GM12874 (cell line): ENCODE measurements around the gene EZH1.

Experiments used
- TF ChIP-seq, protein P1 (sequence below): IDR thresholded peaks from 2 replicates; pipeline ENCODE4 v1.5.1; 2011; ENCODE audit warnings: low read depth, mild to moderate bottlenecking, control low read depth, low read length, moderate library complexity; ENCODE audit not compliant: insufficient read depth

Gene EZH1

DNA sequence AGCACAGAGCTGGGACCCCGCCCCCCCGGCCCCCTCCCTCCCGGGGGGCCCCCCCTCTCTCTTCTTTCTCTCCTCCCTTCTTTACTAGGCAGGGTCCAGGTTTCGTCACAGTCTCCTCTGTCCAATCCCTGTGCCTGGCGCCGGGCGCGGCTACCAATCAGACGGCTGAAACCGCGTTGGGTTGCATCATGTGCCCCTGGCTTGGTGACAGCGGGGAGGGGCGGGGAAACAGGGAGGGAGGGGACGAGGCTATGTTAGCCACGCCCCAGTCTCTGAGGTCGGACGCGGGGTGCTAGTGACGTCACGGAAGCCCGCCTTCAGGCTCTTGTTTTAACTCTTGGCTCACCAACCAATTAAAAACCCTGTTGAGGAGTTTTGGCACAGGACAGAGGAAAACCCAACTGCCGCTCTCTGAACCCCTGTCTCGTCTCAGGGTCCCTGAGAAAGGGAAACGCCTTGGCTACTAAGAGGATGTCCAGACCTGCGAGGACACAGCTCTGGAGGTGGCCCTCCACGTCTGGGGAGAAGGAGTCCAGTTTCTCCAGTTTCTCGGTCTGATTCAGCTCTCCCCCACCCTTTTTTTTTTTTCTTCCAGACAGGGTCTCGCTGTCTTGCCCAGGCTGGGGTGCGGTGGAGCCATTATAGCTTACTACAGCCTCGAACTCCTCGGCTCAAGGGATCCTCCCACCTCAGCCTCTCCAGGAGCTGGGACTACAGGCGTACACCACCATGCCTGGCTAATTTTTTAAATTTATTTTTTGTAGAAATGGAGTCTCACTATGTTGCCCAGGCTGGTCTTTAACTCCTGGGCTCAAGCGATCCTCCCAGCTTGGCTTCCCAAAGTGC lies 67.6 kb downstream of the EZH1 start:
- TF ChIP-seq, protein P1, sequence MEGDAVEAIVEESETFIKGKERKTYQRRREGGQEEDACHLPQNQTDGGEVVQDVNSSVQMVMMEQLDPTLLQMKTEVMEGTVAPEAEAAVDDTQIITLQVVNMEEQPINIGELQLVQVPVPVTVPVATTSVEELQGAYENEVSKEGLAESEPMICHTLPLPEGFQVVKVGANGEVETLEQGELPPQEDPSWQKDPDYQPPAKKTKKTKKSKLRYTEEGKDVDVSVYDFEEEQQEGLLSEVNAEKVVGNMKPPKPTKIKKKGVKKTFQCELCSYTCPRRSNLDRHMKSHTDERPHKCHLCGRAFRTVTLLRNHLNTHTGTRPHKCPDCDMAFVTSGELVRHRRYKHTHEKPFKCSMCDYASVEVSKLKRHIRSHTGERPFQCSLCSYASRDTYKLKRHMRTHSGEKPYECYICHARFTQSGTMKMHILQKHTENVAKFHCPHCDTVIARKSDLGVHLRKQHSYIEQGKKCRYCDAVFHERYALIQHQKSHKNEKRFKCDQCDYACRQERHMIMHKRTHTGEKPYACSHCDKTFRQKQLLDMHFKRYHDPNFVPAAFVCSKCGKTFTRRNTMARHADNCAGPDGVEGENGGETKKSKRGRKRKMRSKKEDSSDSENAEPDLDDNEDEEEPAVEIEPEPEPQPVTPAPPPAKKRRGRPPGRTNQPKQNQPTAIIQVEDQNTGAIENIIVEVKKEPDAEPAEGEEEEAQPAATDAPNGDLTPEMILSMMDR, result no peak

- TF ChIP-seq, protein P1, result no peak
Measured at GRCh38 chr17:42676424-42677011, 68.3 kb downstream of the EZH1 start, which contains the start of gene PLEKHH3. TSS of gene PLEKHH3 (minus strand) at chr17:42676994. CDS start at chr17:42676563, 431 bp downstream.

DNA sequence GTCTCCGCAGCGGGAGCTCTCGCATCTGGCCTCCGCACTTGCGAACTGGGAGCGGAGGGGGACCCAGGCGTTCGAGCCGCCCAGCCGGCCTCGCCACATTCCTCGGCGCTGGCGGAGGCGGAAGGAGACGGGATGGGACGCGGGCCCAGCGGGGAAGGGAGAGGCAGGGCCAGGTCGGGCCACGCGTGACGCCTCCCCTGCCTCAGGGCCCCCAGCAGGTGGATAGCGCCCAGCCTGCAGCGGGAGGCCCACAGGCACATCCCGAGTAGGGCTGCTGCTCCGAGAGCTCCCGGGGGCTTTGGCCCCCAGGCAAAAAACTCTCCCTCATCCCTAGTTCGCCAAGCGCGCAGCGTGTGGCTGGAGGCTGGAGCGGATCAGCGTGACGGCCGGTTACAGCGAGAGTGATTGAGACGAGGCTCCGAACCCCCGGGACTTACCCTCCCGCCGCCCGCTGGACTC lies 68.8 kb downstream of the EZH1 start:
- TF ChIP-seq, protein P1, result no peak

DNA sequence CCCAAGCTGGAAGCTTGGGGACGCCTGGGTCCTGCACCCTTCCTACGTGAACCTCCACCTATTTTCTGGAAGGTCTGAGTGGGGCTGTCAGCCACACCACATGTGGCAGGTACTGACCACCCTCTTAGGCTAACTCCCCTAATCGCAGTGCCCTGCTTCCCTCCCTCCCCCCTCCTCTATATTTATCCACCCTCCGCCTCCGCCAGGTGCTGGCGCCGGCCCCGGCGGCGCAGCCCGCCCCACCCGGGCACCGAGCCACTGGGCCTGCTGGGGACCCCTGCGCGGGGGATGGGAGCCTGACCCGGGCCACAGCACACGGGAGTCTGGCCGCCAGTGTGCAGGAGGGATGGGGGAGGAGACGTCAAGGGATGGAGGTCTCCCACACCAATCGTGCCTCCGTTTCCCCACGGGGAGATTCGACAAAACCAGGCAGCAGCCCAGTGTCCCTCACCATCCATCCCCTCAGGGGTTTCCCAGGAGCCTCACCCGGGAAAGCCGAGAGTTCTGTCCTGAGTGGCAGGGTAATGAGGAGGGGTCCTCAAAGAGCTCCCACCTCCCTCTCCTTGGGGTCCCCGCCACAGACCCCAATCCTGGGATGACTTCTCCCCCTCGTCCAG lies 69.4 kb downstream of the EZH1 start:
- TF ChIP-seq, protein P1, result no peak

- TF ChIP-seq, protein P1, result no peak
Measured at GRCh38 chr17:42674755-42675347, 70.0 kb downstream of the EZH1 start.

DNA sequence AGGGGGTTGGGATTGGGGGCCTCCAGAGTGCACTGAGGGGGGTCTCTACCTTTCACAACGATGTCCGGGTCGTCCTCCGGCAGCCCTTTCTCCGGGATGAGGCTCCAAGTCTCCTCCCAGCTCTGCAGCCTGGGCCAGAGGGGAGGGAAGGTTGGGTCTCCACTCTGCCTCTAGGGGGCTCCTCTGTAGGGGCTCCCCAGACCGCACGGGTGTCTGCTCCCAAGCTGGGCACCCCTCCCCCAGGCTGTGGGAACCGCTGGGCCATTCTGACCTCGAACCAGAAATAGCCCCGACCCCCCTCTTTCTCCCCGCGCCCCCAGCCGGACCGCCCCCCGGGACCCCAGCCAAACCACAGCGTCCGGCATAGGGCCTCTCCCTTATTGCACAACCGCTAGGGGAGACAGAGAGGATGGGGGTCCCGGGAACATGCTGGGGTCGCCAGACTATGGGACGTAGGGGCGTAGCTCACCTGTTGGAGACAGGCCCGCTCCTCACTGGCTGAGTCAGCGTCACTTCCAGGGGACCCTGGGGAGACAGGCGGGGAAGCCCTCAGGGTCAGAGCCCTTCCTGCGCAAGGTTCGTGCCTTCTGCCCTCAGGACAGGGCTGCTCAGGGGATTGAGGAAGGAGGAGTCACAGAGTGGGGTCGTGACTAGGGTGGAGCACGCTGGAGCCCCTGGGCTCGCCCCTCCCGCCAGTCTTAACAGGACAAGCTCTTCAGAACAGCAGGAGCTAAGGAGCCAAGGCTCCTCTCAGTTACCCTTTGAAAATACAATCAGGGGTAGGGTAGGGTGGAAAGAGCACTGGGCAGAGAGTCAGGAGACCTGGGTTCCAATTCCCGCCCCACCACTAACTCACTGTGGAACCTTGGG lies 70.7 kb downstream of the EZH1 start:
- TF ChIP-seq, protein P1, result peak; percentile 74
